NCI-H774 (cell line): ENCODE data around the gene GDPD5.

Source experiments
- DNase-seq: peaks from one replicate; lab custom pipeline; 2025; lab: John Stamatoyannopoulos, UW

Gene GDPD5

GRCh38 chr11:75445315-75445953 lies 80.3 kb downstream of the GDPD5 start:
- peak; percentile 36 for DNase-seq

GRCh38 chr11:75443043-75443442 lies 82.7 kb downstream of the GDPD5 start:
- DNase-seq, result no peak

- DNase-seq, result no peak
These were observed 83.4 kb downstream of the GDPD5 start for GRCh38 chr11:75442161-75442885.

GRCh38 chr11:75441804-75442132 lies 84.0 kb downstream of the GDPD5 start:
- no peak for DNase-seq

GRCh38 chr11:75440960-75441803 lies 84.6 kb downstream of the GDPD5 start:
- no peak for DNase-seq

- DNase-seq, result no peak
These were observed 86.1 kb downstream of the GDPD5 start for GRCh38 chr11:75439495-75440120.

- DNase-seq, result no peak
These were observed 86.7 kb downstream of the GDPD5 start for GRCh38 chr11:75439026-75439425.

- no peak for DNase-seq
These were observed 87.6 kb downstream of the GDPD5 start for GRCh38 chr11:75437966-75438659.

- DNase-seq, result no peak
These were observed 88.9 kb downstream of the GDPD5 start for GRCh38 chr11:75436806-75437205.

- DNase-seq, result no peak
These were observed 90.2 kb downstream of the GDPD5 start for GRCh38 chr11:75435571-75435925.

GRCh38 chr11:75434886-75435570 lies 90.7 kb downstream of the GDPD5 start:
- no peak for DNase-seq

GRCh38 chr11:75434051-75434450 lies 91.7 kb downstream of the GDPD5 start:
- no peak for DNase-seq

GRCh38 chr11:75433443-75433842 lies 92.3 kb downstream of the GDPD5 start:
- no peak for DNase-seq

- no peak for DNase-seq
These were observed 92.8 kb downstream of the GDPD5 start, which contains the start of gene KLHL35 for GRCh38 chr11:75432911-75433321. KLHL35 (minus strand) TSS chr11:75433203; CDS start chr11:75430629, 2,574 bp downstream.

GRCh38 chr11:75431533-75432525 lies 93.9 kb downstream of the GDPD5 start:
- no peak for DNase-seq

GRCh38 chr11:75430714-75431532 lies 94.8 kb downstream of the GDPD5 start:
- no peak for DNase-seq

GRCh38 chr11:75429902-75430713 lies 95.6 kb downstream of the GDPD5 start:
- DNase-seq, result peak; percentile 67

GRCh38 chr11:75429641-75429901 lies 96.2 kb downstream of the GDPD5 start:
- no peak for DNase-seq
